ENCODE data around the gene BCAR1.
"Not testable (repeated sequence)": the region's sequence is repeated elsewhere in the genome, so short reads cannot be mapped to it uniquely, and the experiment has no call there.

The BCAR1 gene

GRCh38 chr16:75241955-75242354 lies 9.5 kb downstream of the BCAR1 start:
- in situ Hi-C loops (cut with HindIII; ENCODE audit: low sequenced_read_pairs): no loop called here

- in situ Hi-C loops (cut with HindIII; ENCODE audit: low sequenced_read_pairs): no loop called here
Observed at GRCh38 chr16:75241412-75241811, 10.0 kb downstream of the BCAR1 start.

- in situ Hi-C loops (cut with HindIII; ENCODE audit: low sequenced_read_pairs): not testable (repeated sequence)
Observed at GRCh38 chr16:75240633-75241032, 10.8 kb downstream of the BCAR1 start.

- in situ Hi-C loops (cut with HindIII; ENCODE audit: low sequenced_read_pairs): no loop called here
Observed at GRCh38 chr16:75239542-75240122, 11.8 kb downstream of the BCAR1 start.

- in situ Hi-C loops (cut with HindIII; ENCODE audit: low sequenced_read_pairs): no loop called here
Observed at GRCh38 chr16:75238853-75239541, 12.4 kb downstream of the BCAR1 start.

GRCh38 chr16:75238132-75238852 lies 13.1 kb downstream of the BCAR1 start:
- in situ Hi-C loops (cut with HindIII; ENCODE audit: low sequenced_read_pairs): no loop called here

GRCh38 chr16:75237398-75238131 lies 13.9 kb downstream of the BCAR1 start:
- in situ Hi-C loops (cut with HindIII; ENCODE audit: low sequenced_read_pairs): no loop called here

GRCh38 chr16:75236736-75237397 lies 14.6 kb downstream of the BCAR1 start:
- in situ Hi-C loops (cut with HindIII; ENCODE audit: low sequenced_read_pairs): no loop called here

- in situ Hi-C loops (cut with HindIII; ENCODE audit: low sequenced_read_pairs): no loop called here
Observed at GRCh38 chr16:75236232-75236631, 15.2 kb downstream of the BCAR1 start.

- in situ Hi-C loops (cut with HindIII; ENCODE audit: low sequenced_read_pairs): no loop called here
Observed at GRCh38 chr16:75235721-75236193, 15.7 kb downstream of the BCAR1 start.

- in situ Hi-C loops (cut with HindIII; ENCODE audit: low sequenced_read_pairs): no loop called here
Observed at GRCh38 chr16:75234856-75235696, 16.3 kb downstream of the BCAR1 start.

GRCh38 chr16:75233611-75233938 lies 17.8 kb downstream of the BCAR1 start:
- in situ Hi-C loops (cut with HindIII; ENCODE audit: low sequenced_read_pairs): no loop called here

GRCh38 chr16:75231570-75231969 lies 19.9 kb downstream of the BCAR1 start:
- in situ Hi-C loops (cut with HindIII; ENCODE audit: low sequenced_read_pairs): no loop called here

GRCh38 chr16:75230471-75231110 lies 20.8 kb downstream of the BCAR1 start:
- in situ Hi-C loops (cut with HindIII; ENCODE audit: low sequenced_read_pairs): no loop called here

GRCh38 chr16:75229172-75230031 lies 22.0 kb downstream of the BCAR1 start:
- in situ Hi-C loops (cut with HindIII; ENCODE audit: low sequenced_read_pairs): no loop called here

- in situ Hi-C loops (cut with HindIII; ENCODE audit: low sequenced_read_pairs): no loop called here
Observed at GRCh38 chr16:75228143-75228976, 23.1 kb downstream of the BCAR1 start.

GRCh38 chr16:75227361-75228142 lies 23.9 kb downstream of the BCAR1 start:
- in situ Hi-C loops (cut with HindIII; ENCODE audit: low sequenced_read_pairs): no loop called here
